H1 (cell line): Measurements from ENCODE around the gene CDK8. TPM values are rescaled to one million over a fixed set of nuclear protein-coding genes. Genes with fewer than 3 reads are reported as not detected.

Source experiments
- CTCF ChIA-PET: fragments of 300-600 bp; sonication (Branson Sonifier 250); formaldehyde crosslinking; loops from one replicate; lab custom pipeline; 2021; ENCODE audit not compliant: partially characterized antibody; lab: Charles Lee
- POLR2A ChIA-PET: fragments of 300-600 bp; sonication (Branson Sonifier 250); formaldehyde crosslinking; loops from one replicate; lab custom pipeline; 2021; ENCODE audit warnings: inconsistent platforms; ENCODE audit not compliant: partially characterized antibody; lab: Charles Lee
- DNase-seq, 2 experiments: peaks; one replicate each; pipeline versions ENCODE4 v3.0.0 to v3.0.0-alpha.2; 2010 to 2022; ENCODE audit warnings: low spot score in 2 of 2, low read depth in 1 of 2, mixed read lengths in 1 of 2
- FAIRE-seq: peaks from 2 replicates; lab custom pipeline; 2011; peaks lifted over from hg19 to GRCh38; lab: Jason Lieb, UNC
- H2AFZ ChIP-seq: 2 replicates; pipeline ENCODE4 v1.8.1; 2012; ENCODE audit warnings: low read length, inconsistent platforms
- H2AK5ac ChIP-seq: 2 replicates; pipeline ENCODE4 v1.6.1; 2013; ENCODE audit warnings: low read depth, low read length
- H2BK120ac ChIP-seq: replicated peaks from 2 replicates; pipeline ENCODE3; 2013; ENCODE audit warnings: low read depth, low read length, inconsistent platforms
- H2BK12ac ChIP-seq: 2 replicates; pipeline ENCODE4 v1.6.1; 2013; ENCODE audit warnings: low read depth, low read length
- H2BK15ac ChIP-seq: 2 replicates; pipeline ENCODE4 v1.6.1; 2013; ENCODE audit warnings: low read length
- H2BK20ac ChIP-seq: 2 replicates; pipeline ENCODE4 v1.6.1; 2013; ENCODE audit warnings: low read length
- H2BK5ac ChIP-seq: 2 replicates; pipeline ENCODE4 v1.6.1; 2013; ENCODE audit warnings: low read depth, low read length
- H3K14ac ChIP-seq: 2 replicates; pipeline ENCODE4 v1.6.1; 2013; ENCODE audit warnings: inconsistent platforms; ENCODE audit not compliant: insufficient read length
- H3K18ac ChIP-seq: 2 replicates; pipeline ENCODE4 v1.6.1; 2013; ENCODE audit warnings: low read length; ENCODE audit errors: extremely low read depth
- H3K23ac ChIP-seq: 2 replicates; pipeline ENCODE4 v1.6.1; 2013; ENCODE audit warnings: inconsistent platforms; ENCODE audit not compliant: insufficient read length
- H3K23me2 ChIP-seq: 2 replicates; pipeline ENCODE4 v1.6.1; 2013; ENCODE audit warnings: low read depth, low read length
- H3K27ac ChIP-seq: 2 replicates; pipeline ENCODE4 v1.6.1; 2011; ENCODE audit warnings: low read depth, low read length, inconsistent platforms
- H3K27me3 ChIP-seq, 4 experiments: replicated peaks in 1 of 4; 1 replicate in 1 of 4; 2 replicates in 3 of 4; pipeline versions ENCODE4 v1.6.1 to v1.8.1; 2011 to 2013; ENCODE audit warnings: low read length in 3 of 4, mild to moderate bottlenecking in 3 of 4, inconsistent platforms in 2 of 4, mixed read lengths in 2 of 4, moderate library complexity in 1 of 4; ENCODE audit not compliant: control insufficient read depth in 3 of 4, insufficient read depth in 3 of 4; ENCODE audit errors: extremely low read depth in 1 of 4
- H3K36me3 ChIP-seq, 4 experiments: 2 replicates each; pipeline versions ENCODE4 v1.6.1 to v1.8.1; 2011 to 2013; ENCODE audit warnings: mild to moderate bottlenecking in 4 of 4, low read length in 3 of 4, moderate library complexity in 2 of 4, control low read depth in 1 of 4, inconsistent platforms in 1 of 4; ENCODE audit not compliant: insufficient read depth in 4 of 4, control insufficient read depth in 2 of 4
- H3K4ac ChIP-seq: replicated peaks from 2 replicates; pipeline ENCODE3; 2013; ENCODE audit warnings: low read length, low read depth, mixed read lengths, inconsistent platforms; ENCODE audit not compliant: insufficient read length
- H3K4me1 ChIP-seq, 4 experiments: replicated peaks in 1 of 4; 1 replicate in 1 of 4; 2 replicates in 3 of 4; pipeline versions ENCODE4 v1.6.1 to v1.8.1; 2011 to 2013; ENCODE audit warnings: low read length in 3 of 4, inconsistent platforms in 2 of 4, mixed read lengths in 1 of 4; ENCODE audit not compliant: insufficient read depth in 4 of 4, control insufficient read depth in 3 of 4
- H3K4me2 ChIP-seq, 2 experiments: 2 replicates each; pipeline versions ENCODE4 v1.6.1 to v1.8.1; 2011 to 2013; ENCODE audit warnings: low read depth in 2 of 2, low read length in 2 of 2, control low read depth in 1 of 2, inconsistent platforms in 1 of 2, mild to moderate bottlenecking in 1 of 2; ENCODE audit not compliant: insufficient read depth in 1 of 2
- H3K4me3 ChIP-seq, 4 experiments: fragments of 200-600, 300-600 bp in 1 of 4; sonication (generic), shearing (Covaris generic), sonication (Bioruptor Twin) in 1 of 4; 2 replicates each; pipeline versions ENCODE4 v1.5.1 to v1.8.1; 2011 to 2016; ENCODE audit warnings: low read length in 4 of 4, low read depth in 3 of 4, control low read depth in 2 of 4, inconsistent platforms in 2 of 4, mild to moderate bottlenecking in 2 of 4, mixed read lengths in 1 of 4, moderate library complexity in 1 of 4; ENCODE audit not compliant: insufficient read depth in 2 of 4; ENCODE audit errors: extremely low read depth in 1 of 4
- H3K56ac ChIP-seq: replicated peaks from 2 replicates; pipeline ENCODE3; 2013; ENCODE audit warnings: low read depth, mild to moderate bottlenecking, mixed read lengths, low read length, inconsistent platforms; ENCODE audit not compliant: insufficient read length
- H3K79me1 ChIP-seq: 2 replicates; pipeline ENCODE4 v1.6.1; 2013; ENCODE audit warnings: low read depth, low read length, control low read depth
- H3K79me2 ChIP-seq, 2 experiments: 2 replicates each; pipeline versions ENCODE4 v1.6.1 to v1.8.1; 2012 to 2013; ENCODE audit warnings: low read length in 2 of 2, mild to moderate bottlenecking in 2 of 2, inconsistent platforms in 1 of 2; ENCODE audit not compliant: insufficient read depth in 2 of 2, control insufficient read depth in 1 of 2
- H3K9ac ChIP-seq, 4 experiments: replicated peaks in 1 of 4; 1 replicate in 1 of 4; 2 replicates in 3 of 4; pipeline versions ENCODE4 v1.6.1 to v1.8.1; 2011 to 2013; ENCODE audit warnings: low read depth in 3 of 4, low read length in 3 of 4, control low read depth in 2 of 4, mild to moderate bottlenecking in 2 of 4, moderate library complexity in 2 of 4, inconsistent platforms in 1 of 4; ENCODE audit errors: extremely low read depth in 1 of 4
- H3K9me3 ChIP-seq, 2 experiments: 2 replicates each; pipeline versions ENCODE4 v1.6.1 to v1.8.1; 2012 to 2013; ENCODE audit warnings: mild to moderate bottlenecking in 2 of 2, moderate library complexity in 2 of 2, control low read depth in 1 of 2, inconsistent platforms in 1 of 2, low read depth in 1 of 2, low read length in 1 of 2, mixed read lengths in 1 of 2; ENCODE audit not compliant: insufficient read depth in 2 of 2
- H4K20me1 ChIP-seq, 2 experiments: replicated peaks in 1 of 2; 2 replicates each; pipeline versions ENCODE3 to v1.8.1; 2011 to 2013; ENCODE audit warnings: inconsistent platforms in 2 of 2, low read length in 2 of 2, mild to moderate bottlenecking in 1 of 2; ENCODE audit not compliant: insufficient read depth in 2 of 2, control insufficient read depth in 1 of 2
- H4K5ac ChIP-seq: 2 replicates; pipeline ENCODE4 v1.6.1; 2013; ENCODE audit warnings: low read length, low read depth, mixed read lengths, inconsistent platforms; ENCODE audit not compliant: insufficient read length
- H4K8ac ChIP-seq: 2 replicates; pipeline ENCODE4 v1.8.0; 2013; ENCODE audit warnings: mild to moderate bottlenecking, moderate library complexity, low read length, inconsistent platforms; ENCODE audit not compliant: insufficient read depth; ENCODE audit errors: extremely low read depth
- H4K91ac ChIP-seq: replicated peaks from 2 replicates; pipeline ENCODE3; 2013; ENCODE audit warnings: low read length, mixed read lengths, inconsistent platforms; ENCODE audit not compliant: insufficient read length
- JUND ChIP-seq: IDR thresholded peaks from 2 replicates; pipeline ENCODE4 v1.6.1; 2011; ENCODE audit warnings: mild to moderate bottlenecking, improper control_type of control experiment, low read length
- NRF1 ChIP-seq: IDR thresholded peaks from 2 replicates; pipeline ENCODE4 v1.6.1; 2011; ENCODE audit warnings: mild to moderate bottlenecking, low read depth, low read length, improper control_type of control experiment
- POLR2A ChIP-seq, 2 experiments: IDR thresholded peaks; 1 replicate in 1 of 2; 2 replicates in 1 of 2; pipeline ENCODE4 v1.6.1; 2011; ENCODE audit warnings: low read depth in 2 of 2, low read length in 2 of 2, mild to moderate bottlenecking in 2 of 2; ENCODE audit errors: control extremely low read depth in 1 of 2
- TAF1 ChIP-seq: IDR thresholded peaks from 2 replicates; pipeline ENCODE4 v1.6.1; 2011; ENCODE audit warnings: mild to moderate bottlenecking, low read depth, low read length
- TEAD4 ChIP-seq: IDR thresholded peaks from 2 replicates; pipeline ENCODE4 v1.6.1; 2012; ENCODE audit warnings: low read depth, low read length, inconsistent platforms, mixed read lengths
- WGBS, 2 experiments: shearing (Covaris generic) in 1 of 2; methylation state at CpG; one replicate each; pipeline versions ENCODE4 v1.1.6 to v1.1.7; 2013 to 2015; ENCODE audit warnings: low lambda C conversion rate in 2 of 2, mixed read lengths in 2 of 2, inconsistent platforms in 1 of 2, low coverage in 1 of 2, missing lambda C conversion rate in 1 of 2; ENCODE audit not compliant: insufficient replicate concordance in 2 of 2, insufficient coverage in 1 of 2, insufficient read length in 1 of 2; ENCODE audit errors: extremely low coverage in 1 of 2, missing lambda C conversion rate in 1 of 2; 5-methylcytosine and 5-hydroxymethylcytosine counted together
- polyA plus RNA-seq, 7 experiments: library from polyadenylated mRNA; depleted of rRNA in 3 of 7; stranded (reverse) in 5 of 7; unstranded in 2 of 7; fragments of >200 nt in 5 of 7; fragments of 200-250 nt in 2 of 7; gene quantifications; 1 replicate in 5 of 7; 2 replicates in 1 of 7; 4 replicates in 1 of 7; pipeline versions ENCODE4 v1.2.1 to v1.2.3, GENCODE V29; 2011 to 2013; ENCODE audit warnings: missing spikeins in 2 of 7, mixed read lengths in 2 of 7
- total RNA-seq: library from RNA; stranded (reverse); fragmentation: NEBNext Ultra II Directional; extraction: Animal tissue kit (Norgen Biotek cat#: 25700); gene quantifications from 2 replicates; pipeline ENCODE4 v1.2.1, GENCODE V29; 2021

The CDK8 gene
- total and polyA plus RNA-seq, 2 of the 8 experiments (the other 6 are each of a cell fraction or from before 2014, with no cell fraction given): 22.1 to 25.6 TPM

DNA sequence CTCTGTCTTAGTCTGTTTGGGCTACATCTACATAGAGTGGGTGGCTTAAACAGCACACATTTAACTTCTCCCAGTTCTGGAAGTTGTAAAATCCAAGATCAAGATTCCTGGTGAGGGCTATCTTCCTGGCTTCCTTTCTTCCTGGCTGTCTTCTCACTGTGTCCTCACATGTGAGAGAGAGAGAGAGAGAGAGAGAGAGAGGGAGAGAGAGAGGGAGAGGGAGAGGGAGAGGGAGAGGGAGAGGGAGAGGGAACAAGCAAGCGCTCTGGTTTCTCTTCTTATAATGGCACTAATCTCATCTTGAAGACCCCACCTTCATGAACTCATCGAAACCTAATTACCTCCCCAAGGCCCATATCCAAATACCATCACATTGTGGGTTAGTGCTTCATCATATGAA is 69.2 kb downstream of the CDK8 start:
- H4K5ac ChIP-seq: no peak overlapping the region
- no peak overlapping the region for H2BK20ac ChIP-seq
- H3K27me3 ChIP-seq: no peaks in the 10 kb centered on the region
- H3K14ac ChIP-seq: no peak overlapping the region
- FAIRE-seq (no peak), DNase-seq (no peak)
- H4K8ac ChIP-seq: no peak overlapping the region
- H3K79me1 ChIP-seq: peaks cover 3% of the 10 kb centered on the region; the same call in 1 of the 2 replicates
- H3K18ac ChIP-seq: no peak overlapping the region
- no peak overlapping the region for H2AFZ ChIP-seq
- no peak overlapping the region for H3K9ac ChIP-seq
- H3K23ac ChIP-seq: no peak overlapping the region
- peaks cover 4 to 6% of the 10 kb centered on the region in 2 experiments for H4K20me1 ChIP-seq
- POLR2A ChIA-PET: no interaction called here
- TF ChIP-seq TEAD4 (no peak), JUND (no peak), POLR2A (IDR thresholded peaks at IDR 0.05; ENCODE audit: control extremely low read depth in 1 of 2, low read depth in 2 of 2, low read length in 2 of 2) (no peak), NRF1 (no peak), TAF1 (no peak)
- TF ChIP-seq, all 59 proteins: peak for 0
- Histone ChIP-seq H3K27ac (no peak overlapping the region), H3K9me3 (no peaks in the 10 kb centered on the region), H4K91ac (no peak overlapping the region), H2BK120ac (no peak overlapping the region), H2AK5ac (no peak overlapping the region), H3K23me2 (no peaks in the 10 kb centered on the region), H3K4me3 (no peak overlapping the region), H3K56ac (no peak overlapping the region), H3K79me2 (peaks cover 2 to 75% of the 10 kb centered on the region in 2 experiments; a peak in 3 of 4 replicates), H3K4ac (no peak overlapping the region), H2BK12ac (no peak overlapping the region), H2BK5ac (no peak overlapping the region), H3K36me3 (no peaks in the 10 kb centered on the region), H2BK15ac (no peak overlapping the region), H3K4me2 (no peak overlapping the region), H3K4me1 (0 out of 7 replicates have a peak, but pooled peaks cover 0 to 3% (median 0%) of the 10 kb centered on the region in 4 experiments)
- CTCF ChIA-PET: interaction anchor here (0.8 kb wide), 1 partner anchor 9 kb away, joined by 4 read pairs; no protein-coding TSS in a partner anchor
- 79% methylated on average over 1 of the region's 2 CpGs; no CpG with 5 or more reads in 1 of the 2 experiments for WGBS, 2 experiments
